Parathyroid adenoma (tissue), 2 donors: Measurements from ENCODE around the gene ALG14.

Source experiments
- H2AFZ ChIP-seq: fragments of 300-600 bp; sonication (generic); one replicate; pipeline ENCODE4 v1.7.0; 2017; ENCODE audit warnings: antibody characterized with exemption, mild to moderate bottlenecking
- H3K27ac ChIP-seq: fragments of 300-600 bp; sonication (generic); one replicate; pipeline ENCODE4 v1.7.0; 2017
- H3K27me3 ChIP-seq: fragments of 300-600 bp; sonication (generic); one replicate; pipeline ENCODE4 v1.7.0; 2017; ENCODE audit warnings: low read length; ENCODE audit not compliant: control insufficient read depth, insufficient read depth
- H3K36me3 ChIP-seq: fragments of 300-600 bp; sonication (generic); one replicate; pipeline ENCODE4 v1.7.0; 2017; ENCODE audit warnings: low read length; ENCODE audit not compliant: control insufficient read depth, insufficient read depth
- H3K4me1 ChIP-seq: fragments of 300-600 bp; sonication (generic); one replicate; pipeline ENCODE4 v1.7.0; 2017; ENCODE audit warnings: control low read depth
- H3K4me2 ChIP-seq: fragments of 300-600 bp; sonication (generic); one replicate; pipeline ENCODE4 v1.7.0; 2017; ENCODE audit warnings: low read length
- H3K4me3 ChIP-seq: fragments of 300-600 bp; sonication (generic); one replicate; pipeline ENCODE4 v1.7.0; 2017; ENCODE audit warnings: low read depth, low read length
- H3K79me2 ChIP-seq: fragments of 300-600 bp; sonication (generic); one replicate; pipeline ENCODE4 v1.7.0; 2017; ENCODE audit warnings: control low read depth
- H3K9ac ChIP-seq: fragments of 300-600 bp; sonication (generic); one replicate; pipeline ENCODE4 v1.7.0; 2017; ENCODE audit warnings: mild to moderate bottlenecking
- H3K9me3 ChIP-seq: fragments of 300-600 bp; sonication (generic); one replicate; pipeline ENCODE4 v1.7.0; 2017; ENCODE audit warnings: low read length; ENCODE audit not compliant: control insufficient read depth
- TF ChIP-seq, protein P1 (sequence below): fragments of 300-600 bp; sonication (generic); IDR thresholded peaks from one replicate; pipeline ENCODE4 v1.7.0; 2017; ENCODE audit warnings: antibody characterized with exemption, mild to moderate bottlenecking
- donor health status: primary hyperparathyroidism.

ALG14 gene

DNA sequence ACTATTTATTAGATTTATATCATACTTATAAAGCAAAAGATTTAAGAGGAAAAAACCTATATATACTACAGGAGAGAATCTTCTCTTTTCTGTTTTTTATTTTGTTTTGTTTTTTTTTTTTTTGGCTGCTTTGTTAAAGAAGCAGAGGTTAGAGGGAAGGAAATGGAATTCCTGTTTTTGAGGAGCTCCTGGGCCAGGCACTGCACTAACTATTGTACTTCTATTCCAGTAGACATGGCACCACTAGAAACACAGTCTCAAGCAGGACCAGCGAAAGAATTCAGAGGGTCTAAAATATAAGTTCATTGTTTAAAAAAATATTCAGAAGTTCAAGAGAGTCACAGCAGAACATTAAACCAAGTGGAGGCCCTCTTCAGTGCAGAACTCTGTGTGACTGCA, 91.2 kb downstream of the ALG14 start:
- Histone ChIP-seq H3K27ac (no peak overlapping the region), H3K9ac (no peak overlapping the region), H3K36me3 (no peaks in the 10 kb centered on the region), H3K4me1 (no peaks in the 10 kb centered on the region), H3K4me3 (no peak overlapping the region), H3K79me2 (no peaks in the 10 kb centered on the region), H3K9me3 (no peaks in the 10 kb centered on the region), H2AFZ (no peak overlapping the region), H3K27me3 (no peaks in the 10 kb centered on the region), H3K4me2 (no peak overlapping the region)
- TF ChIP-seq, protein P1, sequence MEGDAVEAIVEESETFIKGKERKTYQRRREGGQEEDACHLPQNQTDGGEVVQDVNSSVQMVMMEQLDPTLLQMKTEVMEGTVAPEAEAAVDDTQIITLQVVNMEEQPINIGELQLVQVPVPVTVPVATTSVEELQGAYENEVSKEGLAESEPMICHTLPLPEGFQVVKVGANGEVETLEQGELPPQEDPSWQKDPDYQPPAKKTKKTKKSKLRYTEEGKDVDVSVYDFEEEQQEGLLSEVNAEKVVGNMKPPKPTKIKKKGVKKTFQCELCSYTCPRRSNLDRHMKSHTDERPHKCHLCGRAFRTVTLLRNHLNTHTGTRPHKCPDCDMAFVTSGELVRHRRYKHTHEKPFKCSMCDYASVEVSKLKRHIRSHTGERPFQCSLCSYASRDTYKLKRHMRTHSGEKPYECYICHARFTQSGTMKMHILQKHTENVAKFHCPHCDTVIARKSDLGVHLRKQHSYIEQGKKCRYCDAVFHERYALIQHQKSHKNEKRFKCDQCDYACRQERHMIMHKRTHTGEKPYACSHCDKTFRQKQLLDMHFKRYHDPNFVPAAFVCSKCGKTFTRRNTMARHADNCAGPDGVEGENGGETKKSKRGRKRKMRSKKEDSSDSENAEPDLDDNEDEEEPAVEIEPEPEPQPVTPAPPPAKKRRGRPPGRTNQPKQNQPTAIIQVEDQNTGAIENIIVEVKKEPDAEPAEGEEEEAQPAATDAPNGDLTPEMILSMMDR = no peak

DNA sequence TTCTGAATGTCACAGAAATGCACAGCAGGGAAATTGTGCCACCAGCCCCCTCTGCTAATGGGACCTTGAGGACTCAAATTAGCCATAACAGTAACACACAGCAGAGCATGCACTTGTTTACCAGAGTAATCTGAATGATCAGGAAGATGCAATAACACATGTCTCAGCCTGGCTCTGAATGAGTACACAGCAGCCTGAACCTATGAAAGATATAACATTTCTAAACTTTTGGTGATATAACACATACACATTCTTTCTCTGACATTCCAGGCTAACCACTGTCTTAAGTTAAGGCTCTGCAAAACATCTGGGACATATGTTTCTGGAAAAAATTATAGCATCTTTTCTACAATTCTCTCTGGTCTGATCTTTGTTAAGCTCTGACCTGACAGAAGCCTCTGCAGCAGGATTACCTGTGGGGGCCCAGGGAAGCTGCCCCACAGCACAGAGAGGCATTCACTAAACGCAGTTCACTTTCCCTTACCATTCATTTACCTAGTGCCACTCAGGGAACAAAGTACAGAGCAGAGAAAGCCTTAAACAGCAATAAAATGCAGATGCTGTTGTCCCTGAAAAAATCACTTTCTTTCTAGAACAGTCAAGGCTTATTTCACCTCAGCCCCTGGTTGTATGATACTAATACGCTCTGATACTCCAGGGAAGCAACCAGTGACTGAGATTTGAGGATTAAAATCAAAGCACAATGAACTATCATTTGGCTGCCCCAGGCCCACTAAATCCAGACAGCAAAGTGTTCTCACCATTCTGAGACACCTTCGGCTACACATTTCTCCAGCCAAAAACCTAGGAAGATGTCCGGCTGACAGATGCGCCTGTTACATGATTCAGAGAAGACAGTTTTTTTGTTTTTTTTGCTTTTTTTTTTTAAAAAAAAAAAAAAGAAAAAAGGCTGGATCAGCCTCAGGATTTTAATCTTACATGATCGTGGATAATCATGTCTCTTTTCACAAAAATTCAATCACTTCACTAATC, 91.9 kb downstream of the ALG14 start:
- no peaks in the 10 kb centered on the region for H3K27me3 ChIP-seq
- H3K36me3 ChIP-seq = no peaks in the 10 kb centered on the region
- no peak overlapping the region for H3K4me3 ChIP-seq
- TF ChIP-seq, protein P1 = no peak
- H3K4me2 ChIP-seq = no peak overlapping the region
- no peak overlapping the region for H3K9ac ChIP-seq
- H3K9me3 ChIP-seq = no peaks in the 10 kb centered on the region
- no peak overlapping the region for H2AFZ ChIP-seq
- H3K4me1 ChIP-seq = no peaks in the 10 kb centered on the region
- H3K79me2 ChIP-seq = no peaks in the 10 kb centered on the region
- peak overlapping the region; percentile 36 for H3K27ac ChIP-seq

DNA sequence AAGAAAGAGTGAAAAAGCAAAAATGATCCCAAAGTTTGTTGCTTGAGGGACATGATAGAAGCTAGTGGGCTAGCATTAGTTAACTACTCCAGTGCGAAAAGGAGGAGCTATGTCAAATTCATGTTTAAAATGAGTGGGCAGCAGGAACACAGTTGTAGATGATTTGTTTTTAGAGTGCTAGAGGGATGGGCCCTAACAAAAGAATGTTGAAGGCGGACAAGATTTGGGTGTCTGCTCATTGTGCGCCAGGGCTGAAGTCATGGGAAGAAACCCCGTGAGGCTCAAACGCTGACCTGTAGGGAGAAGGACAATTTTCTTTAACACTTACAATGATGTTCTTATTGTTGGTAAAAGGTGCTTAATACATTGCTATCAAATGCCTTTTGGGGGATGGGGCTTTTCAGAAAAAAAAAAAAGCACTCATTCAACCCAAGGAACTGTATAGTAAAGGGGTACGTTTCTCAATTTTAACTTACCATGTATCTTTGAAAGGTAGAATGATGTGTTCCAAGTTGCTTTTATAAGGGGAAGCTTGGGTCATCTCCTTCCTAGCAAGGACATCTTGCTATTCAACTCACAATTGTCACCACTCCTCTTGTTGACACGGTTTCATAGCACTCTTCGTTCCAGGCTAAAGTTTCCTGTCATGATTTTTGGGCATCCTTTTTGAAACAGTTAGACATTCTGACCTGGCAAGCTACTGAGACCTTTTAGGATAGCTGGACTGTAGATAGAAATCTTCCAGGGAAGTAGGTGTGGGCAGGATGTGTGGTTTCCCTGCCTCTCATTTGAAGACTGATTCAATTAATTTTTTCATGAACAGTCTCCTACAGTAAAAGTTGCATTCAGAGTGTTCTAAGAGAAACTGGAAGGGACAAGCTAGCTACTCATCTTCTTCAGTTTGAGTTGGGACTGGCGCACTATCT, 92.8 kb downstream of the ALG14 start:
- Histone ChIP-seq H2AFZ (no peak overlapping the region), H3K9me3 (no peaks in the 10 kb centered on the region), H3K9ac (no peak overlapping the region), H3K4me3 (no peak overlapping the region), H3K4me1 (no peaks in the 10 kb centered on the region), H3K27me3 (no peaks in the 10 kb centered on the region), H3K27ac (peak overlapping the region; percentile 70), H3K79me2 (no peaks in the 10 kb centered on the region), H3K4me2 (no peak overlapping the region), H3K36me3 (no peaks in the 10 kb centered on the region)
- TF ChIP-seq, protein P1 = no peak

DNA sequence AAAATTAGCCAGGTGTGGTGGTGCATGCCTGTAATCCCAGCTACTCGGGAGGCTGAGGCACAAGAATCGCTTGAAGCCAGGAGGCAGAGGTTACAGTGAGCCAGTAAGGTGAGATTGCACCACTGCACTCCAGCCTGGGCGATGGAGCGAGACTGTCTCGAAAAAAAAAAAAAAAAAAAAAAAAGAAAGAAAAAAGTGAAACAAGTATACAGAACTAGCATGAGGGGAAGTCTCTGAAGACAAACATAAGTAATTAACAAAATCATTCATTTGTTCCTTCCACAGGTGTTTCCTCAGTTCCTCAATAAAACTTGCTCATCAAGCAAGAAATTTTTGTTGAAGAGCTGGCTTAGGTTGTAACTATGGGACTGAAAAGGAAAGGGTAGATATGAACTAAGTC, 93.6 kb downstream of the ALG14 start:
- Histone ChIP-seq H3K36me3 (no peaks in the 10 kb centered on the region), H3K79me2 (no peaks in the 10 kb centered on the region), H3K4me1 (no peaks in the 10 kb centered on the region), H3K27ac (peak overlapping the region; percentile 70), H2AFZ (no peak overlapping the region), H3K4me2 (no peak overlapping the region), H3K9ac (no peak overlapping the region), H3K9me3 (no peaks in the 10 kb centered on the region), H3K4me3 (no peak overlapping the region), H3K27me3 (no peaks in the 10 kb centered on the region)
- TF ChIP-seq, protein P1 = no peak
